T1000 (cell line): ENCODE results near the gene PIEZO2.

ENCODE experiments used
- DNase-seq: peaks from one replicate; lab custom pipeline; 2025; ENCODE audit warnings: mixed read lengths; lab: John Stamatoyannopoulos, UW

Gene PIEZO2

DNA sequence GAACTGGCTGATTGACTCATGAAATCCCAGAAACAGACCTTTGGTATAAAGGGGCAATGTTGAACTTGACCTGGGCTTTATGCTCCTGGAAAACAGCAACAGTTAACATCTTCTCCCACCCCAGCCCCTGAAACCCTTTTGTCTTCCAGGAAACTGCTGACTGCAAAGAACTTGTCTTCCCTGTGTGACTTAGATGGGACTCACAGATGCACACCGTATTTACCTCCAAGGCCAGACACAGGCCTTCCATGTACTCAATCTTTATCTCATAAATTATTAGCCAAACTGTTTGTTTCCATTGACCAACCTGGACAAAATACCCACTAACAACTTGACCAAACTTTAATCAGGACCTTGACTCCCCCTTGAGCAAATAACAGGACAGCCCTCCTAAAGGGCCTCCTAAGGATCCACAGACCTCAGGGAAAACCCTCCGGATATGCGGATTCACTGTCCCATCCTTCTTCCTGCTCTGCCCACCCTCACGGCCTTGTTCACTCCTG, 36.3 kb downstream of the PIEZO2 start:
- no peak for DNase-seq

- no peak for DNase-seq
Observed at GRCh38 chr18:11112286-11112685, 37.1 kb downstream of the PIEZO2 start.

GRCh38 chr18:11110509-11110908, 38.9 kb downstream of the PIEZO2 start:
- no peak for DNase-seq

- DNase-seq: no peak
Observed at GRCh38 chr18:11108947-11109346, 40.4 kb downstream of the PIEZO2 start.

GRCh38 chr18:11106894-11107293, 42.5 kb downstream of the PIEZO2 start:
- no peak for DNase-seq

GRCh38 chr18:11105463-11105862, 43.9 kb downstream of the PIEZO2 start:
- no peak for DNase-seq

GRCh38 chr18:11104307-11104706, 45.1 kb downstream of the PIEZO2 start:
- DNase-seq: no peak

GRCh38 chr18:11096839-11097750, 52.3 kb downstream of the PIEZO2 start:
- no peak for DNase-seq

DNA sequence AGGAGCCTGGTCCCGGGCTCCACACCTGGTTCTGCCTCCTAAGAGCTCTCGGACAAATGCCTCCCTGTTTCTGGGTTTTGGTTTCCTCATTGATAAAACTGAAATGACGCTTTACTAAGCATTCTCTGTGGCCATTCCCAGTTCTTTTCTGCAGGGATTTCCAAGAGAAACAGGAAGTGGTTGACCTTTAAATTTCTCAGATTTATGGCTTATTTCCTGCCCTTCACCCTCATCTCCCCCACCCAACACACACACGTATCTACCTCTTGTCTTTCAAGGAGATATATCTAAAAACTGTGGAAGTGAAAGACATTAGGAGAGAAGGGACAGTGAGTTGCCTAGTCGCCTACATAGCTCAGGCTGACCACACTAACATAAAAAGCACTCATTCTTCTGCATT, 53.0 kb downstream of the PIEZO2 start:
- DNase-seq: no peak

- no peak for DNase-seq
Observed at GRCh38 chr18:11095674-11096293, 53.6 kb downstream of the PIEZO2 start.

- DNase-seq: no peak
Observed at GRCh38 chr18:11095211-11095610, 54.2 kb downstream of the PIEZO2 start.

GRCh38 chr18:11091746-11092145, 57.6 kb downstream of the PIEZO2 start:
- no peak for DNase-seq

- DNase-seq: no peak
Observed at GRCh38 chr18:11089931-11090715, 59.2 kb downstream of the PIEZO2 start.

GRCh38 chr18:11081009-11081532, 68.3 kb downstream of the PIEZO2 start:
- DNase-seq: no peak

GRCh38 chr18:11078491-11078890, 70.9 kb downstream of the PIEZO2 start:
- no peak for DNase-seq

GRCh38 chr18:11077548-11078187, 71.7 kb downstream of the PIEZO2 start:
- DNase-seq: no peak

- no peak for DNase-seq
Observed at GRCh38 chr18:11074889-11075288, 74.5 kb downstream of the PIEZO2 start.

GRCh38 chr18:11073971-11074370, 75.4 kb downstream of the PIEZO2 start:
- no peak for DNase-seq

GRCh38 chr18:11072632-11073031, 76.7 kb downstream of the PIEZO2 start:
- no peak for DNase-seq

- no peak for DNase-seq
Observed at GRCh38 chr18:11071300-11071699, 78.1 kb downstream of the PIEZO2 start.

GRCh38 chr18:11070593-11070992, 78.8 kb downstream of the PIEZO2 start:
- DNase-seq: no peak

DNA sequence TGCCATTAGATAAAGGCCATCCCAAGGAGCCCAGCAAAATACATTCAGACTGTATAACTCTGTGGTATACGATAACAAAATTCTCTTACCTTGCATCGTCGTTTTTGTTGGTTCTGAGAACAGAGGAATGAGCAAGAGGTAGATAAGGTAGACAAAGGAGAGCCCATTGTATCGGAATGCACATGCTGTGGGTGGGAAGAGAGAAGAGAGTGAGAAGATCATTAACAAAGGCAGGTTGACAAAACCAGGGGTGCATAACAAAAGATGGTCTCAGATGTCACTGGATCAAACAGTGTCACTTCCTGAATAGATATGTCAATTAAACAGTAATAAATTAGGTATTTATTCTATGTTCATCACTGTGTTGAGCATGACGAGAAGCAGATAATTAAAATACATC, 83.3 kb downstream of the PIEZO2 start:
- no peak for DNase-seq
